ENCODE results near the gene VIPAS39.

Gene VIPAS39

DNA sequence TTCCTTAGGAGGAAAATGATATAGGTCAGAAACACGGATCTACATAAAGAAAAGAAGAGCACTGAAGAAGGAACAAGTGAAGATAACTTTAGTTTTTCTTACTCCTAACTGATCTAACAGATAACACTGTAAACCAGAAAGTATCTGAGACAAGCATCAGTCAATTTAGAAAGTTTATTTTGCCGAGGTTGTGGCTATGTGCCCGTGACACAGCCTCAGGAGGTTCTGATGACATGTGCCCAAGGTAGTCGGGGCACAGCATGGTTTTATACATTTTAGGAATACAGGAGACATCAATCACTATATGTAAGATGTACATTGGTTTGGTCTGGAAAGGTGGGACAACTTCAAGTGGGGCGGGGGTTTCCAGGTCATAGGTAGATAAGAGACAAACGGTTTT is 57.2 kb downstream of the VIPAS39 start:
- no peak for DNase-seq

DNA sequence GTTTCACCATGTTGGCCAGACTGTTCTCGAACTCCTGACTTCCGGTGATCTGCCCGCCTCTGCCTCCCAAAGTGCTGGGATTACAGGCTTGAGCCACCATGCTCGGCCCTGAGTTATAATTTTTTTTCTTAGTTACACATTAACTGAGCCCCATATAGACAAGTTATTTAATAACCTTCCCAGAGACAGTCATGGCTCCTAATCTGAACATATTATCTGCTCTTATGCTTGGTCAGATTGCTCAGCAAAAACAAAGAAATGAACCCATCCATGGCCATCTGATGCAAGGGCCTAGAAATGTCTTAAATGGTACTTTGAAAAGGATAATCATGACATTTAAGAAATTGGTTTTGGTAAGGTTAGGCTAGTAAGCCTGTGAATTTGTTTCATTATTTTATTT is 67.2 kb downstream of the VIPAS39 start:
- DNase-seq: no peak

DNA sequence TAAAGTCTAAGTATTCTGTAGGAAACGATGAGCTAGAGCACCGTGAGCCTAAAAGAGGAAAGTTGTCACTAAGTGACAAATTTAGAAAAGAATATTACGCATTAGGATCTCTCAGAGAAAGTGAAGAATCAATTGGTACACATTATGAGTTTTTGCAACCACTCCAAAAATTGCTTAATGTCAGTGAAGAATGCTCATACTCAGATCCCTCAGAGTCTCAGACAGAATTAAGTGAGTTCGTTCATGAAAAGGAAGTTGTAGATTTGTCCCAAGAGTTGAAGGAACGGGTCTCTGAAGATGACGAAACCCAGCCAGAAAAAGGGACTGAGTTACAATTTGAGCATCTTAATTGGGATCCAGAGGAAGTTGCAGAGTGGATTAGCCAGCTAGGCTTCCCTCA is 78.7 kb downstream of the VIPAS39 start:
- DNase-seq: no peak

DNA sequence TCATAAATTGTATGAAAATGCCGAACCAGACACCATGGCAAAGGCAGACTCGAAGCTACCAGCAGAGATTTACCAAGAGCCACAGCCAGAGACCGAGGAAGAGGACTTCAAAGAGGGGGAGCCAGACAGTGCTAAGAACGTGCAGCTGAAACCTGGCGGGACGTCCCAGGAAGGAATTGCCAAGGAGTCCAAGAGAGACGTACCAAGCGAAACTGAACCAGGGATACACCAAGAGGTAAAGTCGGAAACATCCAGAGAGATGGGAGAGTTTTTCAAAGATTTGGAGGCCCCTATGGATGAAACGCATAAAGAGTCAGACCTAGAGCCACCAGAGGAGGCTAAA is 79.9 kb downstream of the VIPAS39 start:
- no peak for DNase-seq

DNA sequence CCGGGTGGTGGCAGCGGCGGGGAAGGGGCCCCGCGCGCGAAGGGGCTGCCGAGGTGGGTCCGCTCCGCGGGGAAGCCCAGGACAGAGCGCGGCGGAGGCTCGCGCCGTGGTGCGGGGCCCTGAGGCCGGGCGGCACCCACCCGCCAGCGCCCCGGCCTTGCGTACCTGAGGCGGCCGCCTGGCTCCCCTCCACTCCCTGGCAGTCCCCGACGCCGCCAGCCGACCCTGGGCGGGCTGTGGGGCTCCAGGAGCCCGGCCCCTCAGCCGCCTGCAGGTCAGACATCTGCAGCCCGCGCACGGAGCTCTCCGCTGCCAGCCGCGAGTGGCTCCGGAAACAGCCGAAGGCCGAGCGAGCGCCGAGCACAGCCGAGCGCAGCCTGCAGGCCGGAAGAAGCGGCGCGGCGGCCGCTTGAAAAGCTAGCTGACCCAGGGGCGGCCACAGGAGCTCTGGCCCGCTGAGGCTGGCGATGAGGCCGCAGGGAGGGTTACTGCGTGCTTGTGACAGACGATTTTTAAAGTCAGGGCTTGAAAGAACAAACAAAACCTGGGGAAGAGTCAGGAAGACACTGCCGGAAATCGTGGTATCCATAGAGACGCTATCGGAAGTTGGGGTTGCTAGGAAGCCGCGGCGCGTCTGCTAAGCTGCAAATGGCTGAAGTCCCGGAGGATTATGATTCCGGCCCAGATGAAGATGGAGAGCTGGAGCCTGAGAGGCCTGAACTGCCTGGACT is 80.5 kb downstream of the VIPAS39 start, which contains the start of the genes SAMD15 and TMED8:
Gene SAMD15, plus strand, starts transcription at position 609 of the 731 bp plus-strand sequence. Its CDS starts 40 bp downstream, at position 649.
Gene TMED8, minus strand, starts transcription at position 324 of the 731 bp plus-strand sequence. Its CDS starts 41 bp downstream, at position 283.
- peak; percentile 79 to 85 for DNase-seq

All from CD4-positive, alpha-beta T cell treated with Interferon alpha-2 for 1 hour (primary cell).